Peyer's patch (tissue), 4 donors: ENCODE measurements around the gene ATP6V1G2. TPM values are rescaled to one million over a fixed set of nuclear protein-coding genes. Genes with fewer than 3 reads are reported as not detected.

Experiments
- DNase-seq, 3 donors: peaks; one replicate each; pipeline ENCODE4 v3.0.0-alpha.2; 2017 to 2019
- H3K27ac ChIP-seq, 4 donors: fragments of 200-600 bp; sonication (generic); one replicate each; pipeline ENCODE4 v1.5.1; 2016 to 2019
- H3K27me3 ChIP-seq, 2 donors: fragments of 200-600 bp; sonication (generic); one replicate each; pipeline ENCODE4 v1.5.1; 2019
- H3K36me3 ChIP-seq, 3 donors: fragments of 200-600 bp; sonication (generic); one replicate each; pipeline ENCODE4 v1.5.1; 2016 to 2019
- H3K4me1 ChIP-seq, 4 donors: fragments of 200-600 bp; sonication (generic); one replicate each; pipeline ENCODE4 v1.5.1; 2016 to 2019
- H3K4me3 ChIP-seq, 4 donors: fragments of 200-600 bp; sonication (generic); 1 replicate in 3 of 4; 2 replicates in 1 of 4; pipeline ENCODE4 v1.5.1; 2016 to 2019; ENCODE audit warnings: mild to moderate bottlenecking in 1 of 4
- H3K9me3 ChIP-seq, 4 donors: fragments of 200-600 bp; sonication (generic); one replicate each; pipeline ENCODE4 v1.5.1; 2016 to 2019; ENCODE audit warnings: mild to moderate bottlenecking in 1 of 4
- POLR2A ChIP-seq, 2 donors: fragments of 450-650 bp; IDR thresholded peaks; one replicate each; pipeline ENCODE4 v1.5.1; 2017; ENCODE audit warnings: antibody characterized with exemption in 2 of 2, mild to moderate bottlenecking in 2 of 2, moderate library complexity in 2 of 2
- total RNA-seq, 4 donors: library from RNA; depleted of rRNA; stranded (reverse); fragments of >200 nt; gene quantifications; one replicate each; pipeline ENCODE4 v1.1.0, GENCODE V29; 2016
- TF ChIP-seq, protein P1 (sequence below), 6 experiments: fragments of 450-650 bp in 4 of 6; fragments of 200-600 bp in 2 of 6; sonication (generic) in 1 of 6; IDR thresholded peaks; one replicate each; pipeline ENCODE4 v1.5.1; 2017 to 2019; ENCODE audit warnings: antibody characterized with exemption in 6 of 6, mild to moderate bottlenecking in 3 of 6, moderate library complexity in 1 of 6

Gene ATP6V1G2
- total RNA-seq, 4 donors from 2014 or later: not detected

DNA sequence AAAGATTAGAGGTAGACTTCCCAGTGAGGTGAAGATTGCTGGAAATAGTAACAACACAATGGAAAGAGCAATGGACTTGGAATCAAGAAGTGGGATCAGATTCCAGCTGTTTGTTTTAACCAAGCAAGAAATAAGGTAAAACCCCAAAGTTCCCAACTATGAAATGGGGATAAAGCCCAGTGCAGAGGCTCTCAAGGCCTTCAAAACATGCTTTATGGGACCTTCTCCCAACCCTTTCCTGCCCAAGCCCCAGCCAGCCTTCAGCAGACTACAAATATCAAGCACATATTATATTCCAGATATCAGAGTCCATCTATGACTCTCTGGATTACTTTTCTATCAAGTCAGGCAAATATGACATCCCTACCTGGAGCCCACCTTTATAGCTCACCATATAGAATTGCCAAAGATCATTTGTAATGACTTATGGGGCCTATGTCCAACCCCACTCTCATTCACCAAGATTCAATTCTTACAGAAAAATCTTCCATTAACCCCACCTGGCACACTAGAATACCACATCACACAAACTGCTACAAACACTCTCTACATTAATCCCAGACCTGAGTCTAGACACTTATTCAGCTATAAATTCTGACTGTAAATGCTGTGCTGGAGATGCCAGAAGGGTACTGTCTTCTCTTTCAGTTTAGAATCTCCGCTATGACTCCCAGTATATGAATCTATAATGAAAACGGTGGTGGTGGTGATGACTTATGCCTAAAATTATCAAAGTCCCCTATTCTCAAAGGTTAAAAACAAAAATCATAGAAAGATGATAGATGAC, 10.7 kb downstream of the ATP6V1G2 start:
- Histone ChIP-seq H3K4me1 (peaks cover 0 to 31% (median 18%) of the 10 kb centered on the region in 4 donors), H3K36me3 (peaks cover 0 to 96% (median 0%) of the 10 kb centered on the region in 3 donors), H3K4me3 (no peak overlapping the region), H3K9me3 (no peaks in the 10 kb centered on the region), H3K27me3 (no peaks in the 10 kb centered on the region), H3K27ac (no peak overlapping the region)
- DNase-seq: no peak
- TF ChIP-seq, protein P1, sequence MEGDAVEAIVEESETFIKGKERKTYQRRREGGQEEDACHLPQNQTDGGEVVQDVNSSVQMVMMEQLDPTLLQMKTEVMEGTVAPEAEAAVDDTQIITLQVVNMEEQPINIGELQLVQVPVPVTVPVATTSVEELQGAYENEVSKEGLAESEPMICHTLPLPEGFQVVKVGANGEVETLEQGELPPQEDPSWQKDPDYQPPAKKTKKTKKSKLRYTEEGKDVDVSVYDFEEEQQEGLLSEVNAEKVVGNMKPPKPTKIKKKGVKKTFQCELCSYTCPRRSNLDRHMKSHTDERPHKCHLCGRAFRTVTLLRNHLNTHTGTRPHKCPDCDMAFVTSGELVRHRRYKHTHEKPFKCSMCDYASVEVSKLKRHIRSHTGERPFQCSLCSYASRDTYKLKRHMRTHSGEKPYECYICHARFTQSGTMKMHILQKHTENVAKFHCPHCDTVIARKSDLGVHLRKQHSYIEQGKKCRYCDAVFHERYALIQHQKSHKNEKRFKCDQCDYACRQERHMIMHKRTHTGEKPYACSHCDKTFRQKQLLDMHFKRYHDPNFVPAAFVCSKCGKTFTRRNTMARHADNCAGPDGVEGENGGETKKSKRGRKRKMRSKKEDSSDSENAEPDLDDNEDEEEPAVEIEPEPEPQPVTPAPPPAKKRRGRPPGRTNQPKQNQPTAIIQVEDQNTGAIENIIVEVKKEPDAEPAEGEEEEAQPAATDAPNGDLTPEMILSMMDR (IDR thresholded peaks at IDR 0.05): no peak
- TF ChIP-seq POLR2A (IDR thresholded peaks at IDR 0.05): no peak

DNA sequence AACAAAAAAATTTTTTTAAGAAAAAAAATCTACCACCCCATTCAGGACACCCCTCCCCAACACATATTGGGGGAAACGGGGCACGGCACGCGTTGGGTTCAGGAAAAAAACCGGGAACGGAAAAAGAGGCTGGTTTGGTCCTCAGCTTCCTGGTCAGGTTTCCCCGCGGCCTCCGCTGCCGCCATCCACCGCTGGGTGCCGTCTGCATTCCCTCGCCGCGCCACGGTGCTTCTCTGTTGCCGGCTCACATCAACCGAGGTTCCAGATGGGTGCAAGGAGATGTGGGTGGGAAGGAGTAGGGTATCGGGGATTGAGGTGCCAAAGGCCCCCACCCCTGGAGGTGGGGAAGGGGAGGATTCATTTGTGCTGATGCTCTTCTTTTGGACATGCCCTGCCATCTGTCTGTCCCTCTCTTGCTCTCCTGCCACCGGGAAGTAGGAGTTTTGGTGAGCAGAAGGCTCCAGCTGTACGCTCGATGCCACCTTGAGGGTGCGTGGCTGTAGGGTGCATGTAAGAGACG, 11.8 kb downstream of the ATP6V1G2 start:
- no peak for DNase-seq
- H3K4me1 ChIP-seq: peaks cover 0 to 19% (median 8%) of the 10 kb centered on the region in 4 donors
- TF ChIP-seq, protein P1 (IDR thresholded peaks at IDR 0.05): no peak
- TF ChIP-seq POLR2A (IDR thresholded peaks at IDR 0.05): no peak
- no peak overlapping the region for H3K27ac ChIP-seq
- H3K9me3 ChIP-seq: no peaks in the 10 kb centered on the region
- H3K36me3 ChIP-seq: peaks cover 0 to 100% (median 0%) of the 10 kb centered on the region in 3 donors
- no peak overlapping the region for H3K4me3 ChIP-seq
- H3K27me3 ChIP-seq: no peaks in the 10 kb centered on the region

DNA sequence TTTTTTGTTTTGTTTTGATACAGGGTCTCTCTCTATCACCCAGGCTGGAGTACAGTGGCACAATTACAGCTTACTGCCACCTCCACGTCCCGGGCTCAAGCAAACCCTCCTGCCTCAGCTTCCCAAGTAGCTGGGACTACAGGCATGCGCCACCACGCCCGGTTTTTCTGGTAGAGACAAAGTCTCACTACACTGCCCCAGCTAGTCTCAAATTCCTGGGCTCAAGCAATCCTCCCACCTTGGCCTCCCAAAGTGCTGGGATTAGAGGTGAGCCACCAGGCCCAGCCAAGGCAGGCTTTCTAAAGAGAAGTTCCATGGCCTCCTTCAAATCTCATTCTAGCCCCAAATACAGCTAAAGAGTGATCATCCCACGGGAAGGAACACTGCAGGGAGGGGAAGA, 12.4 kb downstream of the ATP6V1G2 start:
- DNase-seq: no peak
- H3K9me3 ChIP-seq: no peaks in the 10 kb centered on the region
- H3K4me3 ChIP-seq: no peak overlapping the region
- H3K36me3 ChIP-seq: peaks cover 0 to 98% (median 0%) of the 10 kb centered on the region in 3 donors
- no peak overlapping the region for H3K27ac ChIP-seq
- H3K27me3 ChIP-seq: no peaks in the 10 kb centered on the region
- TF ChIP-seq, protein P1 (IDR thresholded peaks at IDR 0.05): no peak
- TF ChIP-seq POLR2A (IDR thresholded peaks at IDR 0.05): no peak
- peaks cover 0 to 14% (median 2%) of the 10 kb centered on the region in 4 donors for H3K4me1 ChIP-seq

DNA sequence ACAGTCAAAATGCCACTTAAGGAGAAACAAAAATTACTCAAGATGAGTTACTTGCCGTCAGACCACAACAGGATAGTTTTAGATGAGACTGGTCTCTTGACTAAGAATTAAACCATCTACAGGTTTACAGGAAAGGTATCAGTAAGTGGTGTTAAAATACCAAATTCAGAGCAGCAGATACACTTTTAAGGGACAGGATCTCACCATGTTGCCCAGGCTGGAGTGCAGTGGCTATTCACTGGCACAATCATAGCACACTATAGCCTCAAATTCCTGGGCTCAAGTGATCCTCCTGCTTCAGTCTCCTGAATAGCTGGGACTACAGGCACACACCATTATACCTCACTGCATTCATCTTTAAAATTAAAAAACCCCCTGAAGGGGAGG, 13.0 kb downstream of the ATP6V1G2 start:
- Histone ChIP-seq H3K36me3 (peaks cover 0 to 92% (median 0%) of the 10 kb centered on the region in 3 donors), H3K4me3 (no peak overlapping the region), H3K4me1 (peaks cover 0 to 8% (median 0%) of the 10 kb centered on the region in 4 donors), H3K27ac (no peak overlapping the region), H3K27me3 (no peaks in the 10 kb centered on the region), H3K9me3 (no peaks in the 10 kb centered on the region)
- DNase-seq: no peak
- TF ChIP-seq, protein P1 (IDR thresholded peaks at IDR 0.05): no peak
- TF ChIP-seq POLR2A (IDR thresholded peaks at IDR 0.05): no peak

DNA sequence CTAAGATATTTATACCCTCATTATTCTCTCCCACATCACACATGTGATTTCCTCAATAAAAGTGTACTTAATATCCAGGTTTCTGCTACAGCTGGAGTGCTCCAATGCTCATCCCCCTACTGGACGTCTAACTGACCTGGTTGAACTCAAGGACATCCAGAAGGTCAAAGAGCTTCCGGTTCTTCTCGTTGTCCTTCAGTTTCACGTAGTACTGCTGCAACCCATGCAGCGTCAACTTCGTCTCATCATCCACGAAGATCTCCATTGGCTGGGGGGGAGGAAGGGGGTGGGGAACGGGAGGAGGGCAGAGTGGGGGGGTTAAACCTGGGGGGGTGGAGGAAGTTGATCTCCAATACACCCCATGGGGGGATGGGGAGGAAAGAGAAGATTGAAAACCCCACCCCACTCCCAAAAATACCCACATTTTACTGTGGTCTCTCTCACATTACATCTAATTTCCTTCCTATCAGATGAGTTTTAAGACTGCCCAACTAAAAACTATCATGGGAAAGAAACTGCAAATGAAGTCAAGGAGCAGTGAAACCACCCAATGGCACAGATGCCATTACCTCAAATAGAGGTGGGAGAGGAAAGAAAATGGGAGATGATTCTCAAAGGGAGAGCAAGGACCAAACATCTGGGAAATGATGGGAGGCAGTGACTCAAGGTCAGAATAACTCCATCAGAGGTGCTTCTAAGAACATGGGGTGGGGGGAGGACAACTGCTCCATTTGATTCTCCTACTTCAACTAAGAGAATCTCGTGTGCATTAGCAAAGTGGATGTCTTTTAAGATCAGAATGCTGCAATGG, 13.6 kb downstream of the ATP6V1G2 start:
- H3K27me3 ChIP-seq: no peaks in the 10 kb centered on the region
- TF ChIP-seq POLR2A (IDR thresholded peaks at IDR 0.05): no peak
- TF ChIP-seq, protein P1 (IDR thresholded peaks at IDR 0.05): no peak
- peaks cover 0 to 86% (median 0%) of the 10 kb centered on the region in 3 donors for H3K36me3 ChIP-seq
- H3K4me3 ChIP-seq: no peak overlapping the region
- no peak overlapping the region for H3K27ac ChIP-seq
- peaks cover 0 to 2% (median 0%) of the 10 kb centered on the region in 4 donors for H3K4me1 ChIP-seq
- H3K9me3 ChIP-seq: no peaks in the 10 kb centered on the region
- DNase-seq: no peak
